Stomach (tissue), 9 donors: ENCODE data around the gene MAPK8IP2. TPM values are rescaled to one million over a fixed set of nuclear protein-coding genes. Genes with fewer than 3 reads are reported as not detected.

Source experiments
- DNase-seq, 2 donors: peaks; one replicate each; pipeline versions ENCODE4 v3.0.0 to v3.0.0-alpha.2; 2013 to 2019
- H3K27ac ChIP-seq, 5 donors: fragments of 200-600 bp in 4 of 5; sonication (generic) in 4 of 5; one replicate each; pipeline ENCODE4 v1.5.1; 2013 to 2019; ENCODE audit warnings: mild to moderate bottlenecking in 1 of 5, moderate library complexity in 1 of 5
- H3K27me3 ChIP-seq, 3 donors: fragments of 200-600 bp; sonication (generic); one replicate each; pipeline ENCODE4 v1.5.1; 2017 to 2019; ENCODE audit warnings: mixed run types in 1 of 3
- H3K36me3 ChIP-seq, 4 donors: fragments of 200-600 bp; sonication (generic); 1 replicate in 3 of 4; 2 replicates in 1 of 4; pipeline ENCODE4 v1.5.1; 2016 to 2019
- H3K4me1 ChIP-seq, 4 donors: fragments of 200-600 bp; sonication (generic); one replicate each; pipeline ENCODE4 v1.5.1; 2016 to 2019
- H3K4me3 ChIP-seq, 4 donors: fragments of 200-600 bp; sonication (generic) in 3 of 4; one replicate each; pipeline ENCODE4 v1.5.1; 2016 to 2019; ENCODE audit warnings: mild to moderate bottlenecking in 1 of 4
- H3K9me3 ChIP-seq, 4 donors: fragments of 200-600 bp; sonication (generic); one replicate each; pipeline ENCODE4 v1.5.1; 2016 to 2019
- CTCF ChIP-seq, 7 experiments: fragments of 450-650 bp in 4 of 7; fragments of 200-600 bp in 3 of 7; sonication (generic) in 3 of 7; IDR thresholded peaks; one replicate each; pipeline ENCODE4 v1.5.1; 2016 to 2019; ENCODE audit warnings: antibody characterized with exemption in 7 of 7, control low read depth in 2 of 7, mild to moderate bottlenecking in 1 of 7
- EP300 ChIP-seq: sonication (generic); formaldehyde crosslinking; IDR thresholded peaks from one replicate; pipeline ENCODE4 v1.6.1; 2017; ENCODE audit warnings: antibody characterized with exemption
- POLR2A ChIP-seq, 4 donors: fragments of 450-650 bp; IDR thresholded peaks; one replicate each; pipeline ENCODE4 v1.6.1; 2016; ENCODE audit warnings: antibody characterized with exemption in 4 of 4, control low read depth in 2 of 4, mild to moderate bottlenecking in 1 of 4, moderate library complexity in 1 of 4
- POLR2AphosphoS5 ChIP-seq, 3 donors: sonication (generic); formaldehyde crosslinking; IDR thresholded peaks; one replicate each; pipeline ENCODE4 v1.6.1; 2016; ENCODE audit warnings: antibody characterized with exemption in 3 of 3
- WGBS, 5 donors: extraction: QIAGEN DNeasy Blood & Tissue Kit in 3 of 5; methylation state at CpG; one replicate each; pipeline versions ENCODE4 v1.1.5 to v1.1.7; 2013 to 2018; 5-methylcytosine and 5-hydroxymethylcytosine counted together
- intact Hi-C: fragments of 100-400 bp; cut with DNase I; formaldehyde crosslinking; loops from one replicate; pipeline ENCODE4 v1.15.1; 2023; ENCODE audit warnings: low total_unique reads
- polyA plus RNA-seq, 3 donors: library from polyadenylated mRNA; stranded (reverse); fragments of 200-250 nt; gene quantifications; one replicate each; pipeline ENCODE4 v1.2.3, GENCODE V29; 2013
- total RNA-seq, 5 donors: library from RNA; depleted of rRNA; stranded (reverse); fragments of >200 nt; gene quantifications; one replicate each; pipeline versions ENCODE4 v1.1.0 to v1.2.3, GENCODE V29; 2014 to 2016
- donor health status: healthy with polysubstance abuse.
- donor health status: Bipolar disorder and iron deficiency.
- donor health status: healthy.

MAPK8IP2 gene
- total and polyA plus RNA-seq, 8 donors = 0.43 to 5.8 (median 0.85) TPM

- WGBS, 5 donors = 16 to 33% (median 23%) methylated on average over 9 to 10 of the region's 10 CpGs
- Histone ChIP-seq H3K27ac (peak overlapping the region; percentile 75 to 94 (median 85)), H3K9me3 (no peaks in the 10 kb centered on the region), H3K27me3 (peaks cover 0 to 23% (median 0%) of the 10 kb centered on the region in 3 donors), H3K4me1 (peaks cover 32 to 41% (median 40%) of the 10 kb centered on the region in 4 donors), H3K36me3 (peaks cover 8 to 21% (median 17%) of the 10 kb centered on the region in 4 donors), H3K4me3 (peak overlapping the region; percentile 14 to 42 (median 38))
- DNase-seq = peak in 1 of 2 donors; percentile 54
- TF ChIP-seq POLR2AphosphoS5 (IDR thresholded peaks at IDR 0.05) (peak in 1 of 3 donors; percentile 39), POLR2A (IDR thresholded peaks at IDR 0.05) (no peak), CTCF (IDR thresholded peaks at IDR 0.05) (no peak), EP300 (no peak)
- intact Hi-C loops = no loop called here
Observed at GRCh38 chr22:50621356-50621880, 20.8 kb downstream of the MAPK8IP2 start.

GRCh38 chr22:50621948-50622722, 21.5 kb downstream of the MAPK8IP2 start:
- WGBS, 5 donors = 7 to 19% (median 11%) methylated on average over 15 to 18 of the region's 18 CpGs
- intact Hi-C loops = no loop called here
- Histone ChIP-seq H3K27me3 (peaks cover 0 to 23% (median 0%) of the 10 kb centered on the region in 3 donors), H3K36me3 (peaks cover 8 to 22% (median 18%) of the 10 kb centered on the region in 4 donors), H3K9me3 (no peaks in the 10 kb centered on the region), H3K4me1 (peaks cover 37 to 48% (median 47%) of the 10 kb centered on the region in 4 donors), H3K27ac (peak overlapping the region; percentile 75 to 94 (median 85)), H3K4me3 (peak overlapping the region; percentile 14 to 42 (median 38))
- TF ChIP-seq CTCF (IDR thresholded peaks at IDR 0.05) (no peak), POLR2A (IDR thresholded peaks at IDR 0.05) (no peak), EP300 (no peak), POLR2AphosphoS5 (IDR thresholded peaks at IDR 0.05) (no peak)
- peak in 1 of 2 donors; percentile 63 for DNase-seq

GRCh38 chr22:50622723-50623327, 22.2 kb downstream of the MAPK8IP2 start:
- intact Hi-C loops = no loop called here

More at GRCh38 chr22:50622723-50623327, 22.2 kb downstream of the MAPK8IP2 start:
- Histone ChIP-seq H3K27me3 (peaks cover 0 to 23% (median 0%) of the 10 kb centered on the region in 3 donors), H3K4me3 (peak overlapping the region in 1 of 4 donors; percentile 42), H3K36me3 (peaks cover 8 to 22% (median 18%) of the 10 kb centered on the region in 4 donors), H3K9me3 (no peaks in the 10 kb centered on the region), H3K4me1 (peaks cover 41 to 54% (median 53%) of the 10 kb centered on the region in 4 donors), H3K27ac (peak overlapping the region; percentile 75 to 94 (median 85))
- 29 to 56% (median 47%) methylated on average over 15 to 16 of the region's 16 CpGs for WGBS, 5 donors
- peak; percentile 73 to 92 for DNase-seq
- TF ChIP-seq CTCF (IDR thresholded peaks at IDR 0.05) (peak in 1 of 7 experiments; percentile 24), POLR2AphosphoS5 (IDR thresholded peaks at IDR 0.05) (peak; percentile 28 to 81 (median 74)), EP300 (no peak), POLR2A (IDR thresholded peaks at IDR 0.05) (no peak)
